ENCODE data around the gene TM9SF3. TPM values are rescaled to one million over a fixed set of nuclear protein-coding genes. Genes with fewer than 3 reads are reported as not detected.

The TM9SF3 gene
- total and polyA plus RNA-seq, 2 of the 4 experiments (the other 2 are of a cell fraction): 33.7 to 61.8 TPM

DNA sequence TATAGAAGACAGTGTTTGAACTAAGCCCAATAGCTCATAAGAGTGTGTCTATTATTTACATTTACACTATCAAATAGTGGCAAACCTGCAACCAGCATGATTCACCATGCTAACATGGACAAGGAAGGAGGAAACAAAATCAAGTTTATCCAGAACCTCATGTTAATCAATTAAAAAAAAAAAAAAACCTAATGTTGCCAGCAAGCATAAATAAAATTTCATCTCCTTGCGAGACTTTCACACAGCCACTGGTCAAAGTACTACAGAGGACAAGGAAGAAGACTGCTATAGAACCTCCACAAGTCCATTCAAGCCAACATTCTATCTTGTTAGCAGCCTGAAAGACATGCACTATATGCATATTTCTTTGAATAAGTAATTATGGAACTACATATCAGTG lies 9.7 kb downstream of the TM9SF3 start:
- TF ChIP-seq MAFK (IDR thresholded peaks at IDR 0.05; ENCODE audit: low read depth, low read length) (no peak), RFX5 (IDR thresholded peaks at IDR 0.05; ENCODE audit: low read depth, low read length) (no peak), RAD21 (IDR thresholded peaks at IDR 0.05; ENCODE audit: low read length) (no peak), NFE2L2 (IDR thresholded peaks at IDR 0.05; ENCODE audit: low read depth, low read length) (no peak), FOS (IDR thresholded peaks at IDR 0.05; ENCODE audit: low read depth, low read length) (no peak), CEBPB (IDR thresholded peaks at IDR 0.05; ENCODE audit: low read depth, low read length) (no peak), ELK1 (IDR thresholded peaks at IDR 0.05; ENCODE audit: borderline replicate concordance, low read depth, low read length) (no peak), RCOR1 (IDR thresholded peaks at IDR 0.05; ENCODE audit: insufficient replicate concordance, low read length) (no peak), BHLHE40 (IDR thresholded peaks at IDR 0.05; ENCODE audit: low read depth, low read length) (no peak), MAZ (IDR thresholded peaks at IDR 0.05; ENCODE audit: borderline replicate concordance, low read depth, low read length) (no peak), POLR2A (IDR thresholded peaks at IDR 0.05; ENCODE audit: low read depth, low read length) (no peak), SMC3 (IDR thresholded peaks at IDR 0.05; ENCODE audit: low read depth, low read length) (no peak), CHD1 (IDR thresholded peaks at IDR 0.05; ENCODE audit: low read depth, low read length) (no peak), USF2 (IDR thresholded peaks at IDR 0.05; ENCODE audit: low read depth, low read length) (no peak), MXI1 (IDR thresholded peaks at IDR 0.05; ENCODE audit: borderline replicate concordance, low read depth, low read length) (no peak)
- TF ChIP-seq, protein P1, sequence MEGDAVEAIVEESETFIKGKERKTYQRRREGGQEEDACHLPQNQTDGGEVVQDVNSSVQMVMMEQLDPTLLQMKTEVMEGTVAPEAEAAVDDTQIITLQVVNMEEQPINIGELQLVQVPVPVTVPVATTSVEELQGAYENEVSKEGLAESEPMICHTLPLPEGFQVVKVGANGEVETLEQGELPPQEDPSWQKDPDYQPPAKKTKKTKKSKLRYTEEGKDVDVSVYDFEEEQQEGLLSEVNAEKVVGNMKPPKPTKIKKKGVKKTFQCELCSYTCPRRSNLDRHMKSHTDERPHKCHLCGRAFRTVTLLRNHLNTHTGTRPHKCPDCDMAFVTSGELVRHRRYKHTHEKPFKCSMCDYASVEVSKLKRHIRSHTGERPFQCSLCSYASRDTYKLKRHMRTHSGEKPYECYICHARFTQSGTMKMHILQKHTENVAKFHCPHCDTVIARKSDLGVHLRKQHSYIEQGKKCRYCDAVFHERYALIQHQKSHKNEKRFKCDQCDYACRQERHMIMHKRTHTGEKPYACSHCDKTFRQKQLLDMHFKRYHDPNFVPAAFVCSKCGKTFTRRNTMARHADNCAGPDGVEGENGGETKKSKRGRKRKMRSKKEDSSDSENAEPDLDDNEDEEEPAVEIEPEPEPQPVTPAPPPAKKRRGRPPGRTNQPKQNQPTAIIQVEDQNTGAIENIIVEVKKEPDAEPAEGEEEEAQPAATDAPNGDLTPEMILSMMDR (conservative IDR thresholded peaks at IDR 0.05; ENCODE audit: low read depth, low read length): no peak
- intact Hi-C loops (cut with micrococcal nuclease) (no loop called here), in situ Hi-C loops (cut with MboI; ENCODE audit: low sequenced_read_pairs) (no loop called here), dilution Hi-C loops (cut with HindIII; ENCODE audit: low sequenced_read_pairs, unreplicated experiment) (no loop called here)
- Histone ChIP-seq H3K9me3 (ENCODE audit: control insufficient read depth, insufficient read depth, low read length) (no peaks in the 10 kb centered on the region), H4K91ac (ENCODE audit: insufficient read depth, low read depth, low read length) (no peak overlapping the region), H3K9me1 (ENCODE audit: insufficient read depth, low read length) (peaks cover 9% of the 10 kb centered on the region), H2BK5ac (ENCODE audit: low read depth, low read length, poor library complexity, severe bottlenecking) (no peak overlapping the region), H3K4ac (ENCODE audit: low read depth, low read length) (no peak overlapping the region), H3K9ac (ENCODE audit: low read depth, low read length) (no peak overlapping the region), H3K18ac (ENCODE audit: low read depth, low read length) (no peak overlapping the region), H2AFZ (replicated peaks; ENCODE audit: low read length, poor library complexity) (no peak overlapping the region), H2BK15ac (ENCODE audit: low read depth, low read length) (no peak overlapping the region), H3K23ac (ENCODE audit: low read depth, low read length) (no peak overlapping the region), H3K14ac (replicated peaks; ENCODE audit: low read depth, low read length) (no peak overlapping the region), H3K4me1 (ENCODE audit: control insufficient read depth, insufficient read depth, low read length) (peaks cover 7% of the 10 kb centered on the region), H4K5ac (ENCODE audit: low read depth, low read length) (no peak overlapping the region), H3K27me3 (ENCODE audit: control insufficient read depth, insufficient read depth, low read length) (no peaks in the 10 kb centered on the region), H2BK120ac (ENCODE audit: low read depth, low read length) (no peak overlapping the region), H3K4me3 (ENCODE audit: insufficient read depth, low read depth, low read length) (no peak overlapping the region), H3K36me3 (ENCODE audit: control insufficient read depth, insufficient read depth, low read length) (peaks cover 5% of the 10 kb centered on the region), H3K4me2 (ENCODE audit: low read depth, low read length) (no peak overlapping the region), H2AK5ac (ENCODE audit: low read depth, low read length) (no peak overlapping the region), H4K20me1 (ENCODE audit: insufficient read depth, low read length) (peaks cover 86% of the 10 kb centered on the region), H4K8ac (ENCODE audit: low read depth in 2 of 2, low read length in 2 of 2) (no peak overlapping the region), H3K79me1 (ENCODE audit: low read depth in 1 of 2, low read length in 2 of 2) (peaks cover 0 to 39% of the 10 kb centered on the region in 2 experiments; a peak in 2 of 4 replicates), H2BK20ac (ENCODE audit: low read depth, low read length) (no peak overlapping the region), H2AK9ac (replicated peaks; ENCODE audit: low read depth, low read length, poor library complexity) (no peak overlapping the region), H3K56ac (ENCODE audit: extremely low read depth, insufficient read depth, low read length) (no peak overlapping the region), H3K27ac (ENCODE audit: insufficient read depth, low read length) (no peak overlapping the region)
- ChIA-PET CTCF (no interaction called here), POLR2A (ENCODE audit: unreplicated experiment) (no interaction called here)
- no TSS peak for BruUV-seq (replicated peaks)
- ATAC-seq (ENCODE audit: low read depth): no peak; the same call in 1 of the 2 replicates
- DNase-seq: no peak
- no CpG with 5 or more reads among the region's 1 CpG for WGBS, 2 experiments (ENCODE audit: extremely low coverage in 2 of 2, insufficient read length in 1 of 2)
